GM11168 (cell line): Measurements from ENCODE around the gene DAB2IP.
"Not testable (repeated sequence)": the region's sequence is repeated elsewhere in the genome, so short reads cannot be mapped to it uniquely, and the experiment has no call there.

Experiments used
- in situ Hi-C: fragments of 300-500 bp; cut with MboI; formaldehyde crosslinking; loops from one replicate; pipeline ENCODE4 v1.12.0; 2022; ENCODE audit warnings: low sequenced_read_pairs; ENCODE audit not compliant: unreplicated experiment

DAB2IP gene

GRCh38 chr9:121736934-121737462, 85.6 kb downstream of the DAB2IP start:
- in situ Hi-C loops = no loop called here

- in situ Hi-C loops = no loop called here
Measured at GRCh38 chr9:121737481-121737931, 86.1 kb downstream of the DAB2IP start.

GRCh38 chr9:121738411-121738810, 87.0 kb downstream of the DAB2IP start:
- in situ Hi-C loops = no loop called here

GRCh38 chr9:121738968-121739367, 87.5 kb downstream of the DAB2IP start:
- in situ Hi-C loops = no loop called here

GRCh38 chr9:121739971-121740370, 88.5 kb downstream of the DAB2IP start:
- in situ Hi-C loops = no loop called here

GRCh38 chr9:121741228-121741918, 89.9 kb downstream of the DAB2IP start:
- in situ Hi-C loops = no loop called here

GRCh38 chr9:121741919-121742283, 90.5 kb downstream of the DAB2IP start:
- in situ Hi-C loops = not testable (repeated sequence)

- in situ Hi-C loops = no loop called here
Measured at GRCh38 chr9:121742923-121743322, 91.5 kb downstream of the DAB2IP start.

GRCh38 chr9:121743441-121744001, 92.1 kb downstream of the DAB2IP start:
- in situ Hi-C loops = no loop called here

- in situ Hi-C loops = no loop called here
Measured at GRCh38 chr9:121744002-121744686, 92.7 kb downstream of the DAB2IP start.

GRCh38 chr9:121744687-121745395, 93.4 kb downstream of the DAB2IP start:
- in situ Hi-C loops = no loop called here

- in situ Hi-C loops = no loop called here
Measured at GRCh38 chr9:121745396-121745695, 93.9 kb downstream of the DAB2IP start.

- in situ Hi-C loops = no loop called here
Measured at GRCh38 chr9:121746411-121746810, 95.0 kb downstream of the DAB2IP start.

- in situ Hi-C loops = no loop called here
Measured at GRCh38 chr9:121746866-121747265, 95.4 kb downstream of the DAB2IP start.

- in situ Hi-C loops = no loop called here
Measured at GRCh38 chr9:121748074-121748473, 96.6 kb downstream of the DAB2IP start.

GRCh38 chr9:121748727-121749423, 97.4 kb downstream of the DAB2IP start:
- in situ Hi-C loops = no loop called here

- in situ Hi-C loops = no loop called here
Measured at GRCh38 chr9:121749614-121750013, 98.2 kb downstream of the DAB2IP start.

- in situ Hi-C loops = no loop called here
Measured at GRCh38 chr9:121750259-121750714, 98.9 kb downstream of the DAB2IP start.

GRCh38 chr9:121750715-121751623, 99.5 kb downstream of the DAB2IP start:
- in situ Hi-C loops = no loop called here
